ENCODE results near the gene PDCD1. TPM values are rescaled to one million over a fixed set of nuclear protein-coding genes. Genes with fewer than 3 reads are reported as not detected.

The PDCD1 gene
- polyA plus RNA-seq, 1 donor (not counting 4 experiments of a cell fraction or from before 2014, with no cell fraction given) = not detected

DNA sequence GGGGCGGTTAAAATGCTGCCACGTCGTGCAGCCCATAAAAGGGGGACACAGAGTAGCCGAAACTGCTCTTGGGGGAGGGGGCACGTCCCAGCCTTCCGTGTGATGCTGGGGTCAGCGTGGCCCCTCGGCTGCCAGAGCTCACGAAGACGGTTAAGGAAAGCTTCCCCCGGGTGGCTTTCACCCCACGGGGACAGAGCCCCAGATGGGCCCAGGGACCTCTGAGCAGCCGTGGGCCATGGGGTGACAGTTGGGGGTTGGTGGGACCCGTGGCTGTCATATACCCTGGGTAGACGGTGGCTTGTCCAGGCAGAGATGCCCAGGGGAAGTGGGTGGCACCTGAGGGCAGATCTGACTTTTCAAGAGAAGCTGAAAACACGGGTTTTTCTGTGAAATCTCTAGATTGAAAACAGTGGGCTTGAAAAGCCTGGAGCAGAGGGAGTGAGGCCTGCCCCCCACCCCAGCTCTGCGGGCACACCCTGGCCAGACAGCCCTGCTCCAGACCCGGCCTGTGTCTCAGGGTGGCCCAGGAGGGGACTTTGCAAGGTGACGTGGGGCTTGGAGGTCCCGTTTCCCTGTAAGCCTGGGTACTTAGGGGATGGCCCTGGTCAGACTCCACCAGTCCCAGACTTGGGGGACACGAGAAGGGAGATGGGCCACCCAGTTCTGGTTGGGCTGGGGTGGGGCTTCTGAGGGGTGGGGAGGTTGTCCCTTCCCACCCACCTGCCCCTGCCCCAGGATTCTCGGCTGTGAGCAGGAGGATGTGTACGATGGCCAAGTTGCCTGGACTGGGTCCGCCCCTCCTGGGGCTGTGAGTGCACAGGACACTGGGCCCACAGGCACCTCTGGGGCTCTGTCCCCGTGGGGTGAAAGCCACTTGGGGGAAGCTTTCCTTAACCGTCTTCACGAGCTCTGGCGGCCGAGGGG is 49.0 kb downstream of the PDCD1 start:
- Histone ChIP-seq H2AFZ (ENCODE audit: control insufficient read depth, low read length) (no peak overlapping the region), H3K9ac (ENCODE audit: control insufficient read depth, extremely low read depth, insufficient read depth, low read length) (no peak overlapping the region), H3K4me2 (ENCODE audit: control insufficient read depth, extremely low read depth, insufficient read depth, low read depth, low read length) (no peak overlapping the region), H3K27me3 (ENCODE audit: control insufficient read depth, extremely low read depth, insufficient read depth, low read length) (peaks cover 3% of the 10 kb centered on the region), H3K9me3 (ENCODE audit: control insufficient read depth, low read depth, low read length) (no peaks in the 10 kb centered on the region), H3K79me2 (ENCODE audit: control insufficient read depth, insufficient read depth, low read length) (no peaks in the 10 kb centered on the region), H3K4me3 (ENCODE audit: control insufficient read depth in 2 of 3, extremely low read depth in 1 of 3, insufficient read depth in 2 of 3, low read depth in 1 of 3, low read length in 3 of 3) (no peak overlapping the region), H3K4me1 (ENCODE audit: control insufficient read depth, extremely low read depth, insufficient read depth, low read length) (no peaks in the 10 kb centered on the region), H3K9me1 (ENCODE audit: control insufficient read depth, extremely low read depth, insufficient read depth, low read length) (no peaks in the 10 kb centered on the region), H4K20me1 (ENCODE audit: control insufficient read depth, extremely low read depth, insufficient read depth, low read length) (no peaks in the 10 kb centered on the region), H3K36me3 (ENCODE audit: control insufficient read depth in 2 of 2, extremely low read depth in 1 of 2, insufficient read depth in 2 of 2, low read length in 2 of 2) (no peaks in the 10 kb centered on the region), H3K27ac (ENCODE audit: control insufficient read depth, insufficient read depth, low read length) (no peak overlapping the region)
- dilution Hi-C loops (cut with MboI; ENCODE audit: extremely low pct_ligation_motif_present, low sequenced_read_pairs) = no loop called here
- FAIRE-seq (no peak), DNase-seq (ENCODE audit: low read depth, low spot score) (no peak)
- TF ChIP-seq EZH2 (IDR thresholded peaks at IDR 0.05; ENCODE audit: low read length) (no peak), CTCF (optimal IDR thresholded peaks at IDR 0.05 in 1 of 3, IDR thresholded peaks at IDR 0.05 in 1 of 3, conservative IDR thresholded peaks at IDR 0.05 in 1 of 3; ENCODE audit: extremely low read depth in 1 of 3, insufficient read depth in 2 of 3, low read length in 3 of 3) (no peak)

DNA sequence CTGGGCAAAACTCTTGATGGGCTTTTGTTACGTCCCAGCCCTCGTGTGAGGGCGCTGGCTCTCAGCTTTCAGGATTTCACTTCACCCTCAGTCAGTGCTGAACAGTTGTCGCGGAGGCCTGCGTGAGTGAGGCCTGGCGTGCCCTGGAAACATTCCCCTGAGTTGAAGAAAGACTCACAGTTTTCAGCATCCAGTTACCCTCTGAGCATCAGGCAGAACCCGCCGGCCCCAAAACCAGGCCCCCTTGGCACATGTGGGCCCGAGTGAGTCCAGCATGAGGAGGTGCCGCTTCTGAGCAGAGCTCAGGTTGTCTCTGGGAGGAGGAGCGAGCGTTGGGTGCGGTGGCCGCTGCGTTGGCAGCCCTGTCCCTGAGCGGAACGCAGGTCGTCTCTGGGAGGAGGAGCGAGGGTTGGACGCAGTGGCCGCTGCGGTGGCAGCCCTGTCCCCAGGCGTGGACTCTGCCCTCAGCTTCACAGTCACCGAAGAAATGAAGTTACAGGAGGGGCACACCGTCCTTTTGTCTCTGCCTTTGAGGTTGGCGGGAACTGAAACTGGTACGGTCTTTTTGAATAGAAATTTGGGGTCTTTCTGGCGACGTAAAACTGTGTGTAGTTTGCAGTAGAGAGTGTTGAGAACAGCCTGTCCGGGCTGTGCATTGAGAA is 49.8 kb downstream of the PDCD1 start, which contains the start of gene NEU4:
NEU4 (plus strand) TSS at position 473 of the 662 bp plus-strand sequence. CDS start 5,292 bp downstream, outside the sequence.
- dilution Hi-C loops (cut with MboI; ENCODE audit: extremely low pct_ligation_motif_present, low sequenced_read_pairs) = no loop called here

More for the DNA sequence above, 49.8 kb downstream of the PDCD1 start, which contains the start of gene NEU4:
- TF ChIP-seq CTCF (optimal IDR thresholded peaks at IDR 0.05 in 1 of 3, IDR thresholded peaks at IDR 0.05 in 1 of 3, conservative IDR thresholded peaks at IDR 0.05 in 1 of 3; ENCODE audit: extremely low read depth in 1 of 3, insufficient read depth in 2 of 3, low read length in 3 of 3) (no peak), EZH2 (IDR thresholded peaks at IDR 0.05; ENCODE audit: low read length) (no peak)
- no peak for FAIRE-seq
- H3K4me2 ChIP-seq (ENCODE audit: control insufficient read depth, extremely low read depth, insufficient read depth, low read depth, low read length) = no peak within 1 kb of the TSS
- no peaks in the 10 kb centered on the region for H3K79me2 ChIP-seq (ENCODE audit: control insufficient read depth, insufficient read depth, low read length)
- no peak within 1 kb of the TSS for H3K4me3 ChIP-seq (ENCODE audit: control insufficient read depth in 2 of 3, extremely low read depth in 1 of 3, insufficient read depth in 2 of 3, low read depth in 1 of 3, low read length in 3 of 3)
- no peak within 1 kb of the TSS for H3K27ac ChIP-seq (ENCODE audit: control insufficient read depth, insufficient read depth, low read length)
- no peaks in the 10 kb centered on the region for H3K9me1 ChIP-seq (ENCODE audit: control insufficient read depth, extremely low read depth, insufficient read depth, low read length)
- no peaks in the 10 kb centered on the region for H3K4me1 ChIP-seq (ENCODE audit: control insufficient read depth, extremely low read depth, insufficient read depth, low read length)
- H3K9ac ChIP-seq (ENCODE audit: control insufficient read depth, extremely low read depth, insufficient read depth, low read length) = no peak within 1 kb of the TSS
- H3K9me3 ChIP-seq (ENCODE audit: control insufficient read depth, low read depth, low read length) = no peaks in the 10 kb centered on the region
- DNase-seq (ENCODE audit: low read depth, low spot score) = no peak
- peaks cover 11% of the 10 kb centered on the region for H3K27me3 ChIP-seq (ENCODE audit: control insufficient read depth, extremely low read depth, insufficient read depth, low read length)
- H4K20me1 ChIP-seq (ENCODE audit: control insufficient read depth, extremely low read depth, insufficient read depth, low read length) = no peaks in the 10 kb centered on the region
- H3K36me3 ChIP-seq (ENCODE audit: control insufficient read depth in 2 of 2, extremely low read depth in 1 of 2, insufficient read depth in 2 of 2, low read length in 2 of 2) = no peaks in the 10 kb centered on the region
- H2AFZ ChIP-seq (ENCODE audit: control insufficient read depth, low read length) = no peak within 1 kb of the TSS

Measured in keratinocyte (primary cell).